IMR-90 (cell line): Measurements from ENCODE around the gene KDSR. TPM values are rescaled to one million over a fixed set of nuclear protein-coding genes. Genes with fewer than 3 reads are reported as not detected.

ENCODE experiments used
- ATAC-seq: fragments of 200-7000 bp; cut with Tn5 transposase; 2 replicates; pipeline ENCODE4 v1.9.1; 2020; ENCODE audit warnings: low read depth, mild to moderate bottlenecking, moderate library complexity
- BruUV-seq: library from RNA; stranded (reverse); fragments of 400-500 nt; replicated peaks from 2 replicates; lab custom pipeline; 2021; lab: Mats Ljungman, UMichigan
- CTCF ChIA-PET: fragments of 300-600 bp; formaldehyde crosslinking; extraction: SDS; loops from one replicate; lab custom pipeline; 2021; ENCODE audit warnings: antibody characterized with exemption; lab: Yijun Ruan, JAX
- POLR2A ChIA-PET: fragments of 300-600 bp; sonication (Branson Sonifier 250); formaldehyde crosslinking; loops from one replicate; lab custom pipeline; 2022; ENCODE audit warnings: antibody characterized with exemption; ENCODE audit not compliant: unreplicated experiment; lab: Charles Lee
- DNase-seq: peaks from one replicate; pipeline ENCODE4 v3.0.0; 2013
- H2AFZ ChIP-seq: replicated peaks from 2 replicates; pipeline ENCODE3; 2013; ENCODE audit warnings: low read length, mild to moderate bottlenecking; ENCODE audit not compliant: poor library complexity
- H2AK5ac ChIP-seq: 2 replicates; pipeline ENCODE4 v1.6.1; 2013; ENCODE audit warnings: low read depth, low read length, inconsistent platforms
- H2AK9ac ChIP-seq: replicated peaks from 2 replicates; pipeline ENCODE3; 2013; ENCODE audit warnings: mild to moderate bottlenecking, low read depth, low read length, moderate library complexity; ENCODE audit not compliant: poor library complexity
- H2BK120ac ChIP-seq: 2 replicates; pipeline ENCODE4 v1.6.1; 2013; ENCODE audit warnings: low read depth, low read length, inconsistent platforms
- H2BK15ac ChIP-seq: 3 replicates; pipeline ENCODE4 v1.6.1; 2013; ENCODE audit warnings: low read depth, low read length, inconsistent platforms
- H2BK20ac ChIP-seq: 2 replicates; pipeline ENCODE4 v1.6.1; 2013; ENCODE audit warnings: low read depth, mild to moderate bottlenecking, inconsistent platforms, low read length, moderate library complexity
- H2BK5ac ChIP-seq: 2 replicates; pipeline ENCODE4 v1.6.1; 2013; ENCODE audit warnings: mild to moderate bottlenecking, low read depth, low read length, inconsistent platforms; ENCODE audit not compliant: poor library complexity, severe bottlenecking
- H3K14ac ChIP-seq: replicated peaks from 2 replicates; pipeline ENCODE4 v1.6.1; 2013; ENCODE audit warnings: low read depth, low read length, inconsistent platforms
- H3K18ac ChIP-seq: 2 replicates; pipeline ENCODE4 v1.6.1; 2013; ENCODE audit warnings: low read depth, low read length, control low read depth
- H3K23ac ChIP-seq: 2 replicates; pipeline ENCODE4 v1.6.1; 2013; ENCODE audit warnings: low read depth, low read length, inconsistent platforms
- H3K27ac ChIP-seq: 2 replicates; pipeline ENCODE4 v1.5.1; 2013; ENCODE audit warnings: mild to moderate bottlenecking, control low read depth, low read length; ENCODE audit not compliant: insufficient read depth
- H3K27me3 ChIP-seq: 2 replicates; pipeline ENCODE4 v1.6.1; 2013; ENCODE audit warnings: low read length; ENCODE audit not compliant: control insufficient read depth, insufficient read depth
- H3K36me3 ChIP-seq: 2 replicates; pipeline ENCODE4 v1.6.1; 2013; ENCODE audit warnings: low read length, mixed read lengths; ENCODE audit not compliant: control insufficient read depth, insufficient read depth
- H3K4ac ChIP-seq: 2 replicates; pipeline ENCODE4 v1.6.1; 2013; ENCODE audit warnings: low read depth, low read length, inconsistent platforms
- H3K4me1 ChIP-seq: 2 replicates; pipeline ENCODE4 v1.6.1; 2013; ENCODE audit warnings: low read length, mixed read lengths; ENCODE audit not compliant: control insufficient read depth, insufficient read depth
- H3K4me2 ChIP-seq: 2 replicates; pipeline ENCODE4 v1.6.1; 2013; ENCODE audit warnings: low read depth, mild to moderate bottlenecking, control low read depth, low read length, moderate library complexity
- H3K4me3 ChIP-seq: 2 replicates; pipeline ENCODE4 v1.5.1; 2013; ENCODE audit warnings: low read depth, mild to moderate bottlenecking, control low read depth, low read length, moderate library complexity; ENCODE audit not compliant: insufficient read depth
- H3K56ac ChIP-seq: 2 replicates; pipeline ENCODE4 v1.6.1; 2013; ENCODE audit warnings: low read length, inconsistent platforms; ENCODE audit not compliant: insufficient read depth; ENCODE audit errors: extremely low read depth
- H3K79me1 ChIP-seq, 2 experiments: 2 replicates each; pipeline ENCODE4 v1.6.1; 2013; ENCODE audit warnings: low read length in 2 of 2, inconsistent platforms in 1 of 2, low read depth in 1 of 2
- H3K9ac ChIP-seq: 2 replicates; pipeline ENCODE4 v1.6.1; 2013; ENCODE audit warnings: low read depth, low read length, control low read depth
- H3K9me1 ChIP-seq: 2 replicates; pipeline ENCODE4 v1.6.1; 2013; ENCODE audit warnings: low read length, inconsistent platforms; ENCODE audit not compliant: insufficient read depth
- H3K9me3 ChIP-seq: 2 replicates; pipeline ENCODE4 v1.6.1; 2013; ENCODE audit warnings: low read length; ENCODE audit not compliant: control insufficient read depth, insufficient read depth
- H4K20me1 ChIP-seq: 2 replicates; pipeline ENCODE4 v1.6.1; 2013; ENCODE audit warnings: low read length, inconsistent platforms; ENCODE audit not compliant: insufficient read depth
- H4K5ac ChIP-seq: 2 replicates; pipeline ENCODE4 v1.6.1; 2013; ENCODE audit warnings: mild to moderate bottlenecking, low read depth, low read length, control low read depth
- H4K8ac ChIP-seq, 2 experiments: 2 replicates each; pipeline ENCODE4 v1.6.1; 2013; ENCODE audit warnings: low read depth in 2 of 2, low read length in 2 of 2, control low read depth in 1 of 2, inconsistent platforms in 1 of 2
- H4K91ac ChIP-seq: 2 replicates; pipeline ENCODE4 v1.6.1; 2013; ENCODE audit warnings: low read depth, low read length, inconsistent platforms; ENCODE audit not compliant: insufficient read depth
- BHLHE40 ChIP-seq: fragments of 150-350 bp; IDR thresholded peaks from 2 replicates; pipeline ENCODE4 v1.6.1; 2016; ENCODE audit warnings: mild to moderate bottlenecking, low read depth, low read length
- CHD1 ChIP-seq: IDR thresholded peaks from 2 replicates; pipeline ENCODE4 v1.6.1; 2012; ENCODE audit warnings: low read depth, low read length, improper control_type of control experiment
- CTCF ChIP-seq: conservative IDR thresholded peaks from 2 replicates; pipeline ENCODE4 v1.5.1; 2012; ENCODE audit warnings: mild to moderate bottlenecking, low read depth, low read length, improper control_type of control experiment
- ELK1 ChIP-seq: fragments of 150-350 bp; IDR thresholded peaks from 2 replicates; pipeline ENCODE4 v1.6.1; 2016; ENCODE audit warnings: low read depth, mild to moderate bottlenecking, low read length, moderate library complexity, borderline replicate concordance
- MAFK ChIP-seq: IDR thresholded peaks from 2 replicates; pipeline ENCODE4 v1.6.1; 2012; ENCODE audit warnings: low read depth, low read length, improper control_type of control experiment
- MXI1 ChIP-seq: IDR thresholded peaks from 2 replicates; pipeline ENCODE4 v1.6.1; 2012; ENCODE audit warnings: low read depth, mild to moderate bottlenecking, low read length, moderate library complexity, borderline replicate concordance
- NFE2L2 ChIP-seq: fragments of 150-350 bp; IDR thresholded peaks from 2 replicates; pipeline ENCODE4 v1.6.1; 2016; ENCODE audit warnings: low read depth, mild to moderate bottlenecking, low read length
- POLR2A ChIP-seq: IDR thresholded peaks from 2 replicates; pipeline ENCODE4 v1.6.1; 2012; ENCODE audit warnings: mild to moderate bottlenecking, low read depth, low read length
- RCOR1 ChIP-seq: IDR thresholded peaks from 2 replicates; pipeline ENCODE4 v1.6.1; 2012; ENCODE audit warnings: mild to moderate bottlenecking, low read length, improper control_type of control experiment; ENCODE audit not compliant: insufficient replicate concordance
- RFX5 ChIP-seq: IDR thresholded peaks from 2 replicates; pipeline ENCODE4 v1.8.0; 2012; ENCODE audit warnings: low read depth, mild to moderate bottlenecking, low read length, moderate library complexity
- SMC3 ChIP-seq: fragments of 150-350 bp; IDR thresholded peaks from 2 replicates; pipeline ENCODE4 v1.6.1; 2016; ENCODE audit warnings: low read depth, mild to moderate bottlenecking, antibody characterized with exemption, low read length, moderate library complexity
- WGBS, 2 experiments: methylation state at CpG; one replicate each; pipeline versions ENCODE4 v1.1.5 to v1.1.7; 2013; ENCODE audit warnings: missing lambda C conversion rate in 2 of 2; ENCODE audit not compliant: insufficient read length in 1 of 2; ENCODE audit errors: extremely low coverage in 2 of 2; 5-methylcytosine and 5-hydroxymethylcytosine counted together
- dilution Hi-C: fragments of 300-500 bp; cut with HindIII; formaldehyde crosslinking; loops from one replicate; pipeline ENCODE4 v1.14.3; 2018; ENCODE audit warnings: low sequenced_read_pairs; ENCODE audit not compliant: unreplicated experiment
- in situ Hi-C: fragments of 300-500 bp; cut with MboI; formaldehyde crosslinking; loops from 3 replicates; pipeline ENCODE4 v1.14.3; 2019; ENCODE audit warnings: low sequenced_read_pairs, inconsistent platforms, mixed read lengths
- intact Hi-C: fragments of 100-400 bp; cut with micrococcal nuclease; formaldehyde crosslinking; loops from 2 replicates; pipeline ENCODE4 v1.10.0; 2022
- polyA plus RNA-seq, 3 experiments: library from polyadenylated mRNA; depleted of rRNA; stranded (reverse); fragments of >200 nt; gene quantifications; 2 replicates each; pipeline ENCODE4 v1.2.3, GENCODE V29; 2012; ENCODE audit warnings: low replicate concordance in 1 of 3
- total RNA-seq: library from RNA; depleted of rRNA; stranded (reverse); fragments of >200 nt; gene quantifications from 2 replicates; pipeline ENCODE4 v1.2.3, GENCODE V29; 2012

Gene KDSR
- total and polyA plus RNA-seq, 2 of the 4 experiments (the other 2 are of a cell fraction): 21.5 to 21.9 TPM

- no TSS peak for BruUV-seq
- Histone ChIP-seq H2AFZ (no peak overlapping the region), H3K4ac (no peak overlapping the region), H2AK5ac (no peak overlapping the region), H4K8ac (no peak overlapping the region), H3K79me1 (peaks cover 2 to 3% of the 10 kb centered on the region in 2 experiments; a peak in 1 of 4 replicates), H3K36me3 (peaks cover 43% of the 10 kb centered on the region), H2AK9ac (no peak overlapping the region), H3K4me3 (no peak overlapping the region), H3K27me3 (no peaks in the 10 kb centered on the region), H2BK5ac (no peak overlapping the region), H3K23ac (no peak overlapping the region), H2BK120ac (no peak overlapping the region), H3K4me2 (no peak overlapping the region), H3K56ac (no peak overlapping the region), H2BK15ac (no peak overlapping the region), H3K4me1 (no peaks in the 10 kb centered on the region), H4K20me1 (no peaks in the 10 kb centered on the region), H3K9me1 (no peaks in the 10 kb centered on the region), H3K9ac (no peak overlapping the region), H3K27ac (no peak overlapping the region), H3K14ac (no peak overlapping the region), H2BK20ac (no peak overlapping the region), H3K9me3 (no peaks in the 10 kb centered on the region), H4K91ac (no peak overlapping the region), H3K18ac (no peak overlapping the region), H4K5ac (no peak overlapping the region)
- no CpG with 5 or more reads among the region's 3 CpGs for WGBS, 2 experiments
- intact Hi-C loops (no loop called here), dilution Hi-C loops (no loop called here), in situ Hi-C loops (no loop called here)
- DNase-seq: no peak
- CTCF ChIA-PET: no interaction called here
- ATAC-seq: no peak
- POLR2A ChIA-PET: no interaction called here
- no peak for TF ChIP-seq RCOR1
- no peak for TF ChIP-seq POLR2A
- no peak for TF ChIP-seq SMC3
- no peak for TF ChIP-seq RFX5
- no peak for TF ChIP-seq CTCF
- TF ChIP-seq MAFK: no peak
- no peak for TF ChIP-seq MXI1
- TF ChIP-seq CHD1: no peak
- TF ChIP-seq NFE2L2: no peak
- no peak for TF ChIP-seq ELK1
- no peak for TF ChIP-seq BHLHE40
Measured at GRCh38 chr18:63394954-63395353, 27.9 kb upstream of the KDSR start.
